GM12873 (cell line): ENCODE results near the gene BSND.

ENCODE experiments used
- TF ChIP-seq, protein P1 (sequence below): IDR thresholded peaks from 2 replicates; pipeline ENCODE4 v1.5.1; 2012; ENCODE audit warnings: low read depth, mild to moderate bottlenecking, moderate library complexity, low read length, control low read depth; ENCODE audit not compliant: insufficient read depth; ENCODE audit errors: missing control alignments

BSND gene

DNA sequence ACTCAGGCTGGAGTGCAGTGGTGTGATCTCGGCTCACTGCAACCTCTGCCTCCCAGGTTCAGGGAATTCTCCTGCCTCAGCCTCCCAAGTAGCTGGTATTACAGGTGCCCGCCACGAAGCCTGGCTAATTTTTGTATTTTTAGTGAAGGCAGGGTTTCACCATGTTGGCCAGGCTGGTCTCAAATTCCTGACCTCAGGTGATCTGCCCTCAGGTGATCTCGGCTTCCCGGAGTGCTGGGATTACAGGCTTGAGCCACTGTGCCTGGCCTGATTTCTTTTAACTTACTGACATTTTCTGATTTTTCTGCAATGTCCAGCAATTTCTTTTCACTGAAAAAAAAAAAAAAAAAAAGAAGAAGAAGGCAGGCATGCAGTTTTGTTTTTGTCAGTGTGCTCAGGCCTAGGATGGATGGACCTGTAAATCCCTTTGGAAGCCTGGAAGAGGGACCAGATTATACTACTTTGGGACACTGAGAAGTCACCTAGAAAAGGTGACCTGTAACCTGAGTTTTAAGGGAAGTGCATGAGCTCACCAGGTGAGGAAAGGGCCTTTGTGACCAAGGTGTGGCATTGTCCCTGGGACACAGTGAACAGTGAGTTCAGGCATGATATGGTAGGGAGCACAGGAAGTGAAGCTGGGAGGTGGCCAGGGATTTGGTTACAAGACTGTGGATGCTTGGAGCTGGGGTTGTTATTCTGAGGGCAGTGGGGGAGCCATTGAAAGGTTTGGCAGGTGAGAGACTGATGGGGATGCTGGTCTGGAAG is 21.0 kb upstream of the BSND start:
- TF ChIP-seq, protein P1, sequence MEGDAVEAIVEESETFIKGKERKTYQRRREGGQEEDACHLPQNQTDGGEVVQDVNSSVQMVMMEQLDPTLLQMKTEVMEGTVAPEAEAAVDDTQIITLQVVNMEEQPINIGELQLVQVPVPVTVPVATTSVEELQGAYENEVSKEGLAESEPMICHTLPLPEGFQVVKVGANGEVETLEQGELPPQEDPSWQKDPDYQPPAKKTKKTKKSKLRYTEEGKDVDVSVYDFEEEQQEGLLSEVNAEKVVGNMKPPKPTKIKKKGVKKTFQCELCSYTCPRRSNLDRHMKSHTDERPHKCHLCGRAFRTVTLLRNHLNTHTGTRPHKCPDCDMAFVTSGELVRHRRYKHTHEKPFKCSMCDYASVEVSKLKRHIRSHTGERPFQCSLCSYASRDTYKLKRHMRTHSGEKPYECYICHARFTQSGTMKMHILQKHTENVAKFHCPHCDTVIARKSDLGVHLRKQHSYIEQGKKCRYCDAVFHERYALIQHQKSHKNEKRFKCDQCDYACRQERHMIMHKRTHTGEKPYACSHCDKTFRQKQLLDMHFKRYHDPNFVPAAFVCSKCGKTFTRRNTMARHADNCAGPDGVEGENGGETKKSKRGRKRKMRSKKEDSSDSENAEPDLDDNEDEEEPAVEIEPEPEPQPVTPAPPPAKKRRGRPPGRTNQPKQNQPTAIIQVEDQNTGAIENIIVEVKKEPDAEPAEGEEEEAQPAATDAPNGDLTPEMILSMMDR: no peak

DNA sequence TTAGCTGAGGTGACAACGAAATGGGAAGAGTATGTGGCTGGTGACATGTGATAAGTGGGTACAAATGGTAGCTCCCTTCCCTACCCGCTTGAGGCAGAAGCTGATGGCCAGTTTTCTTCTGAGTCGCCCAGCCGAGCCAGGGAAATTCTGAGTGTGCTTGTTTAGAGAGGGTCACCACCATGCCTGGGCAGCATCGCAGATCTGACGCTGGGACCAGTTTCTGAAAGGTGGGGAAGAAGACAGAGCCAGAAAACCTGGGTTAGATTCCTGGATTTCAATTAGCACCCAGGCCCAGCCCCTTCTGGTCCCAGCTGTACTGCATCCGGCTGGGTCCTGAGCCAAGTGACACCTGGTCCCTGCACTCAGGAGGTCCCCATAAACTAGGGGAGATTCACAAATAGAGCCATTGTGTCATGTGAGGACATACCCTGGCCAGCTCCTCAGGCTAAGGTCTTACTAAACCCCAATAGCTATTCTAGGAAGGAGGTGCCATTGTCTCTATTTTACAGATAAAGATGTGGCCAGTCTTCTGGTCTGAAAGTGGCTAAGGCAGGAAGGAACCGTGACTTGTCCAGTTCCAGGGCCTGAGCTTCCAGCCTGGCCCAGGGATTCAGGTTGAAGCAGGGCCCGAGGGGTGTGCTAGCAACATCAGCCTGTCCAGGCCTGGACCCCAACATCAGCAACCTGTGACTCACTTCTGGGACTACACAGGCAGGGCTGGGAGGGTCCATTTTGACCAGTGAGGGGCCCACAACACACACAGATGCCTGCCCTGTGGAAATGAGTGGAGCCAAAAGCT is 20.0 kb upstream of the BSND start:
- TF ChIP-seq, protein P1: no peak

DNA sequence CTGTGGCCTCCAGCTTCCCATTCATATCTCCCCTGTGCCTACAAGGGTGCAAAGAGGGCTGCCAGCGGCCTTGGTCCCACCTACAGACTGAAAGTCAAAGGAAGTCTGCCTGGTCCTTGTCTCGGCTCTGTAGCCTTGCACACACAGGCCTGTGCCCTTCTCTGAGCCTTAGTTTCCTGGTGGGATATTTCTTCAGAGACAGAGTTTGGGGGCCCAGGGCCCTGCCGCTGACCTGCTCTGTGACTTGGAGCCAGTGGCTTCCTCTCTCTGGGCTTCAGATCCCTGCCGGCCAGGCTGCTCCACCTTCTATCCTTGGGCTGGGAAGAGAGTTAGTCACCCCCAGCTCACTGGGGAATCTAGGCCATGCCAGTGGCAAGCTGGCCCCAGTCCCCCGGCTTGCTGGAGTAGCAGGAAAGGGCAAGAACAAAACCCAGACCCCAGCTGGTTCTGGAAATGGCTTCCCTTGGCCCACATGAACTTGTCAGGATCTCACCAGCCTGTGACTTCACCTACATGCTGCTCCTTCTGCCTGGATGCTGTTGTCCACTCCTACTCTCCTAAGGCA is 19.3 kb upstream of the BSND start:
- TF ChIP-seq, protein P1: no peak

DNA sequence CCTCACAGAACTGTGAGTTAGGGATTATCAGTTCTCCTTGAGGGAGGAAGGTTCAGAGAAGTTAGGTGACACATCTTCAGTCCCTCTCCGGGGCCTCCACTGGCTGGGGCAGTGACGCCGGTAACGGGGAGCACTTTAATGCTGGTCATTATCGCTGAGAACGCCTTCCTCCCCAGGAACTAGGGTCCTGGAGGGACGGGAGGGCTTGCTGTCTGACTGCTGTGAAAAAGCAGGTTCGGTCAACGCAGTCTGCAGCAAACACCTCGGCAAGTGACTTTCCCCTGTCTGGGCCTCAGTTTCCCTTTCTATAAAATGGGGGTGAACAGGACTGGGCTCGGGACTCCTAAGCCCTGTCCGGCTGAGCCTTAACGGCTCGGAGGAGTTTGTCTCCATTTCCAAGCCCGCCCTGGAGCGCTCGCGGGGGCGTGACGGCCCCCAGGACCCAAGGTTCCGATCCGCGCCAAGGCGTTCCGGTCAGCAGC is 18.6 kb upstream of the BSND start:
- TF ChIP-seq, protein P1: no peak

DNA sequence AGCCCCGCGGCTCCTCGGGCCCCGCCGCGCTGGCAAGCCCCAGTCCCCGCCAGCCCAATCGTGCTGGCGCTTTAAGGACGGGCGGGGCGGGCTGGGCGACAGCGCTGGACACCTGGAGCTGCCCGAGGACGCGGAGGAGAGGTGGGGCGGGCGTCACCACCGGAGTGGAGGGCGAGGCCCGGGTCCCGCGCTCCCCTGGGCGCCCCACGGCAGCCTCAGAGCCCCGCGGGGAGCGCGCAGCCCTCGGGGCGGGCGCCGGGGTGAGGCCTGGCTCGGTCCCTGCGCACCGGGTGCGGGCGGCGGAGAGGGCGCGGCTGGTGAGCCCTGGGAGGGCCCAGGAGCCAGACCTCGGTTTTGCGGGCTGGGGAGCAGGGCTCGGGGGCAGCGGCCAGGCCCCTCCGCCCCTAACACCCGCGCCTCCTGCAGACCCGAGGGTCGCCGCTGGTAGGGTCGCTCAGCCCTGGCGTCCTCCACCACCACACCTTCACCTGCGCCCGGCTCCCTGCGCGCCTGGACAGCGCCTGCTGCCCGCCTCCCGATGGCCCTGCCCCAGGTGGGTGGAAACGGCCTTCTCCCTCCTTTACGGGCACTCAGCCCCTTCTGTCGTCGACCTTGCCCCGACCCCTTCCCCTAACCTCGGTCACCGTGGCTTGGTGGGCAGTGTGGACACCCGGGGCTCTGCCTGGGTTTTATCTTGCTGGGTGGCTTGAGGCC is 18.0 kb upstream of the BSND start, which contains the start of gene TMEM61:
Gene TMEM61 (plus strand): TSS at position 101 of the 714 bp plus-strand sequence. CDS start 438 bp downstream, at position 539.
- TF ChIP-seq, protein P1: no peak

DNA sequence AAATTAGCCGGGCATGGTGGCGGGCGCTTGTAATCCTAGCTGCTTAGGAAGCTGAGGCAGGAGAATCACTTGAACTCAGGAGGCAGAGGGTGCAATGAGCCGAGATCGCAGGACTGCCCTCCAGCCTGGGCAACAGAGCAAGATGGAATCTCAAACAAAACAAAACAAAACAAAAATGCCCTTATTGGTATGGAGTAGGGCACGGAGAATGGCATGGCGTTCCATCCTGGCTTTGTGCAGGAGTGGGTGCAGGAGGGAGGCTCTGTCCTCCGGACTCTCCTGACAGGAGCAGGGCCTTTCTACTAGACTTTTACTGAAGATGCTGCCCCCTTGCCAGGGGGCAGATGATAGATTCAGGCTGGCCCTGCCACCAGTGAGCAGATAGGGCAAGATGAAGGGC is 17.3 kb upstream of the BSND start:
- TF ChIP-seq, protein P1: no peak
